Endothelial cell of umbilical vein (primary cell): Measurements from ENCODE around the gene FSTL1. TPM values are rescaled to one million over a fixed set of nuclear protein-coding genes. Genes with fewer than 3 reads are reported as not detected.

Experiments used
- BruUV-seq: library from RNA; stranded (reverse); fragments of 400-500 nt; replicated peaks from 2 replicates; lab custom pipeline; 2021; lab: Mats Ljungman, UMichigan
- CTCF ChIA-PET: fragments of 300-600, 350-600 bp; sonication (Branson Sonifier 250); formaldehyde crosslinking; loops from one replicate; lab custom pipeline; 2021; ENCODE audit warnings: antibody characterized with exemption, inconsistent platforms; lab: Charles Lee
- POLR2A ChIA-PET: fragments of 300-600, 350-600 bp; sonication (Branson Sonifier 250); formaldehyde crosslinking; loops from one replicate; lab custom pipeline; 2021; ENCODE audit warnings: antibody characterized with exemption, inconsistent platforms; lab: Charles Lee
- DNase-seq: peaks from one replicate; pipeline ENCODE4 v3.0.0-alpha.2; 2011; ENCODE audit warnings: low read depth, low spot score
- FAIRE-seq: peaks from 2 replicates; lab custom pipeline; 2011; peaks lifted over from hg19 to GRCh38; lab: Jason Lieb, UNC
- H2AFZ ChIP-seq: 2 replicates; pipeline ENCODE4 v1.6.0; 2012; ENCODE audit warnings: low read depth, low read length, control low read depth, inconsistent platforms
- H3K27ac ChIP-seq: 2 replicates; pipeline ENCODE4 v1.5.1; 2011; ENCODE audit warnings: low read depth, mild to moderate bottlenecking, control low read depth, low read length, moderate library complexity; ENCODE audit not compliant: insufficient read depth
- H3K27me3 ChIP-seq, 2 experiments: 2 replicates each; pipeline versions ENCODE4 v1.6.0 to v1.6.1; 2011; ENCODE audit warnings: low read length in 2 of 2, mixed read lengths in 1 of 2; ENCODE audit not compliant: control insufficient read depth in 2 of 2, insufficient read depth in 2 of 2
- H3K36me3 ChIP-seq, 2 experiments: 2 replicates in 1 of 2; 3 replicates in 1 of 2; pipeline ENCODE4 v1.5.1; 2011; ENCODE audit warnings: low read length in 2 of 2, mild to moderate bottlenecking in 1 of 2, moderate library complexity in 1 of 2; ENCODE audit not compliant: control insufficient read depth in 2 of 2, insufficient read depth in 2 of 2; ENCODE audit errors: extremely low read depth in 1 of 2
- H3K4me1 ChIP-seq: 3 replicates; pipeline ENCODE4 v1.5.1; 2011; ENCODE audit warnings: mild to moderate bottlenecking, low read length; ENCODE audit not compliant: control insufficient read depth, insufficient read depth; ENCODE audit errors: extremely low read depth
- H3K4me2 ChIP-seq: 2 replicates; pipeline ENCODE4 v1.6.1; 2011; ENCODE audit warnings: low read length, control low read depth, mixed read lengths; ENCODE audit not compliant: insufficient read depth
- H3K4me3 ChIP-seq, 3 experiments: fragments of 200-600 bp in 1 of 3; sonication (generic), shearing (Covaris generic) in 1 of 3; replicated peaks in 1 of 3; 2 replicates each; pipeline ENCODE4 v1.5.1; 2011 to 2016; ENCODE audit warnings: control low read depth in 3 of 3, low read length in 3 of 3, mild to moderate bottlenecking in 2 of 3, inconsistent platforms in 1 of 3, low read depth in 1 of 3, moderate library complexity in 1 of 3; ENCODE audit not compliant: insufficient read depth in 1 of 3
- H3K79me2 ChIP-seq: 2 replicates; pipeline ENCODE4 v1.6.0; 2012; ENCODE audit warnings: low read length, inconsistent platforms; ENCODE audit not compliant: control insufficient read depth, insufficient read depth
- H3K9ac ChIP-seq: replicated peaks from 2 replicates; pipeline ENCODE3; 2011; ENCODE audit warnings: low read length, control low read depth; ENCODE audit not compliant: insufficient read depth; ENCODE audit errors: extremely low read depth
- H3K9me1 ChIP-seq: replicated peaks from 3 replicates; pipeline ENCODE4 v1.6.0; 2011; ENCODE audit warnings: mild to moderate bottlenecking, low read length; ENCODE audit not compliant: control insufficient read depth, insufficient read depth; ENCODE audit errors: extremely low read depth
- H3K9me3 ChIP-seq: replicated peaks from 2 replicates; pipeline ENCODE4 v1.5.1; 2012; ENCODE audit warnings: low read length, inconsistent platforms; ENCODE audit not compliant: control insufficient read depth, insufficient read depth
- H4K20me1 ChIP-seq: replicated peaks from 2 replicates; pipeline ENCODE3; 2011; ENCODE audit warnings: mild to moderate bottlenecking, low read length; ENCODE audit not compliant: control insufficient read depth, insufficient read depth; ENCODE audit errors: extremely low read depth
- CTCF ChIP-seq, 2 donors: IDR thresholded peaks; 1 replicate in 1 of 2; 2 replicates in 1 of 2; pipeline ENCODE4 v1.5.1; 2011; ENCODE audit warnings: low read length in 2 of 2, mild to moderate bottlenecking in 2 of 2, moderate library complexity in 2 of 2, control low read depth in 1 of 2, inconsistent platforms in 1 of 2, low read depth in 1 of 2; ENCODE audit not compliant: insufficient read depth in 1 of 2; ENCODE audit errors: extremely low read depth in 1 of 2
- EZH2 ChIP-seq: IDR thresholded peaks from 2 replicates; pipeline ENCODE4 v1.6.1; 2012; ENCODE audit warnings: borderline replicate concordance, low read depth, mild to moderate bottlenecking, moderate library complexity, low read length, inconsistent platforms; ENCODE audit not compliant: severe bottlenecking
- FOS ChIP-seq: IDR thresholded peaks from 2 replicates; pipeline ENCODE4 v1.6.1; 2011; ENCODE audit warnings: mild to moderate bottlenecking, low read length, moderate library complexity, borderline replicate concordance; ENCODE audit not compliant: insufficient read depth
- GATA2 ChIP-seq: IDR thresholded peaks from 2 replicates; pipeline ENCODE4 v1.7.0; 2011; ENCODE audit warnings: low read depth, mild to moderate bottlenecking, moderate library complexity, mixed read lengths, low read length; ENCODE audit not compliant: insufficient read length, insufficient read depth
- JUN ChIP-seq: IDR thresholded peaks from 2 replicates; pipeline ENCODE4 v1.6.1; 2011; ENCODE audit warnings: borderline replicate concordance, low read depth; ENCODE audit not compliant: insufficient read length, insufficient read depth
- MAX ChIP-seq: IDR thresholded peaks from 2 replicates; pipeline ENCODE4 v1.6.1; 2011; ENCODE audit not compliant: insufficient read depth, insufficient read length
- MYC ChIP-seq: IDR thresholded peaks from one replicate; pipeline ENCODE4 v1.6.1; 2011; ENCODE audit warnings: mild to moderate bottlenecking, low read depth, low read length
- POLR2A ChIP-seq: IDR thresholded peaks from 2 replicates; pipeline ENCODE4 v1.6.1; 2012; ENCODE audit warnings: low read depth, mild to moderate bottlenecking, control low read depth, low read length
- POLR2AphosphoS5 ChIP-seq: IDR thresholded peaks from 2 replicates; pipeline ENCODE4 v1.6.1; 2012; ENCODE audit warnings: low read depth, mild to moderate bottlenecking, control low read depth, low read length, moderate library complexity; ENCODE audit not compliant: insufficient read depth
- dilution Hi-C: fragments of 300-500 bp; cut with MboI; formaldehyde crosslinking; loops from one replicate; pipeline ENCODE4 v1.15.0; 2019; ENCODE audit warnings: low sequenced_read_pairs; ENCODE audit not compliant: extremely low pct_ligation_motif_present
- intact Hi-C: fragments of 100-400 bp; cut with micrococcal nuclease; formaldehyde crosslinking; loops from one replicate; pipeline ENCODE4 v1.10.0; 2022
- polyA plus RNA-seq, 4 experiments: library from polyadenylated mRNA; depleted of rRNA in 3 of 4; stranded (reverse) in 3 of 4; unstranded in 1 of 4; fragments of >200 nt; gene quantifications; 2 replicates each; pipeline versions ENCODE4 v1.2.1 to v1.2.3, GENCODE V29; 2011 to 2012; ENCODE audit warnings: missing spikeins in 1 of 4
- total RNA-seq: library from RNA; stranded (reverse); gene quantifications from 2 replicates; pipeline ENCODE4 v1.2.3, GENCODE V29; 2021

FSTL1 gene
- total and polyA plus RNA-seq, 2 donors (not counting 3 experiments of a cell fraction or from before 2014, with no cell fraction given), result 235 to 562 TPM

- Histone ChIP-seq H3K9me3 (no peaks in the 10 kb centered on the region), H3K27me3 (no peaks in the 10 kb centered on the region), H3K79me2 (no peaks in the 10 kb centered on the region), H3K4me3 (no peak overlapping the region), H3K9me1 (no peaks in the 10 kb centered on the region), H3K9ac (no peak overlapping the region), H3K36me3 (peaks cover 22 to 23% of the 10 kb centered on the region in 2 experiments), H2AFZ (no peak overlapping the region), H3K4me2 (no peak overlapping the region), H3K27ac (no peak overlapping the region), H4K20me1 (no peaks in the 10 kb centered on the region), H3K4me1 (no peaks in the 10 kb centered on the region)
- dilution Hi-C loops, result no loop called here
- FAIRE-seq, result no peak
- peak; percentile 15 for DNase-seq
- ChIA-PET POLR2A (no interaction called here), CTCF (interaction anchor here (1.5 kb wide), 1 partner anchor 24 kb away, joined by 3 read pairs; no protein-coding TSS in a partner anchor)
- intact Hi-C loops, result loop anchor here (5.0 kb wide), 1 partner anchor 151 kb away; no protein-coding TSS in a partner anchor
- no peak for TF ChIP-seq EZH2
- no peak for TF ChIP-seq POLR2AphosphoS5
- TF ChIP-seq JUN, result no peak
- TF ChIP-seq POLR2A, result no peak
- TF ChIP-seq MYC, result no peak
- no peak for TF ChIP-seq FOS
- TF ChIP-seq GATA2, result no peak
- TF ChIP-seq CTCF (IDR thresholded peaks at IDR 0.05; ENCODE audit: extremely low read depth in 1 of 2, insufficient read depth in 1 of 2, low read depth in 1 of 2, low read length in 2 of 2), result no peak
- TF ChIP-seq MAX, result no peak
- BruUV-seq, result no TSS peak
These were observed 57.5 kb downstream of the FSTL1 start for GRCh38 chr3:120393243-120393642.
